GM21576 (cell line): ENCODE data around the gene VPS13A.
"Not testable (repeated sequence)": the region's sequence is repeated elsewhere in the genome, so short reads cannot be mapped to it uniquely, and the experiment has no call there.

Source experiments
- ATAC-seq: cut with Tn5 transposase; IDR thresholded peaks from one replicate; pipeline ENCODE4 v1.9.1; 2021; ENCODE audit warnings: mild to moderate bottlenecking, moderate library complexity; ENCODE audit not compliant: unreplicated experiment

Gene VPS13A

GRCh38 chr9:77180056-77180455 is 2.7 kb downstream of the VPS13A start:
- ATAC-seq = no peak

GRCh38 chr9:77183581-77183980 is 6.2 kb downstream of the VPS13A start:
- ATAC-seq = no peak

GRCh38 chr9:77188242-77188641 is 10.9 kb downstream of the VPS13A start:
- ATAC-seq = no peak

GRCh38 chr9:77194423-77194822 is 17.1 kb downstream of the VPS13A start:
- ATAC-seq = no peak

GRCh38 chr9:77210116-77210515 is 32.8 kb downstream of the VPS13A start:
- no peak for ATAC-seq

- no peak for ATAC-seq
These were observed 34.2 kb downstream of the VPS13A start for GRCh38 chr9:77211561-77211960.

GRCh38 chr9:77212801-77213200 is 35.5 kb downstream of the VPS13A start:
- no peak for ATAC-seq

GRCh38 chr9:77215874-77216273 is 38.5 kb downstream of the VPS13A start:
- no peak for ATAC-seq

GRCh38 chr9:77218612-77219011 is 41.3 kb downstream of the VPS13A start:
- ATAC-seq = no peak

- ATAC-seq = no peak
These were observed 44.1 kb downstream of the VPS13A start for GRCh38 chr9:77221431-77221830.

GRCh38 chr9:77224746-77225312 is 47.5 kb downstream of the VPS13A start:
- ATAC-seq = no peak

- ATAC-seq = no peak
These were observed 59.4 kb downstream of the VPS13A start for GRCh38 chr9:77236693-77237092.

GRCh38 chr9:77237896-77238295 is 60.6 kb downstream of the VPS13A start:
- no peak for ATAC-seq

GRCh38 chr9:77251050-77251449 is 73.7 kb downstream of the VPS13A start:
- ATAC-seq = no peak

GRCh38 chr9:77257275-77257674 is 79.9 kb downstream of the VPS13A start:
- ATAC-seq = no peak

GRCh38 chr9:77261605-77262004 is 84.3 kb downstream of the VPS13A start:
- ATAC-seq = no peak

GRCh38 chr9:77267762-77268161 is 90.4 kb downstream of the VPS13A start:
- ATAC-seq = not testable (repeated sequence)

- ATAC-seq = no peak
These were observed 93.8 kb downstream of the VPS13A start for GRCh38 chr9:77271023-77271690.

- no peak for ATAC-seq
These were observed 99.5 kb downstream of the VPS13A start for GRCh38 chr9:77276799-77277198.

GRCh38 chr9:77277719-77278118 is 100.4 kb downstream of the VPS13A start:
- ATAC-seq = no peak

GRCh38 chr9:77283991-77284390 is 106.7 kb downstream of the VPS13A start:
- ATAC-seq = no peak

- no peak for ATAC-seq
These were observed 107.3 kb downstream of the VPS13A start for GRCh38 chr9:77284616-77285015.

GRCh38 chr9:77290373-77290772 is 113.0 kb downstream of the VPS13A start:
- ATAC-seq = no peak
